SK-N-MC (cell line): ENCODE results near the gene CNPY1.

Source experiments
- DNase-seq: peaks from one replicate; pipeline ENCODE4 v3.0.0-alpha.2; 2011; ENCODE audit warnings: low read depth, low spot score
- H3K27ac ChIP-seq: fragments of 200-600 bp; sonication (generic); 2 replicates; pipeline ENCODE4 v1.5.1; 2016; ENCODE audit warnings: mixed run types
- H3K36me3 ChIP-seq: fragments of 200-600 bp; sonication (generic); 2 replicates; pipeline ENCODE4 v1.6.1; 2017; ENCODE audit warnings: antibody characterized with exemption, low read length, mixed read lengths; ENCODE audit not compliant: insufficient read depth
- H3K4me3 ChIP-seq: fragments of 200-600 bp; sonication (generic); 2 replicates; pipeline ENCODE4 v1.5.1; 2016
- H3K9ac ChIP-seq: fragments of 200-600 bp; sonication (generic); 2 replicates; pipeline ENCODE4 v1.8.0; 2017; ENCODE audit warnings: mixed run types, mixed read lengths; ENCODE audit not compliant: insufficient read length
- H3K9me3 ChIP-seq: fragments of 200-600 bp; sonication (generic); 2 replicates; pipeline ENCODE4 v1.6.1; 2017; ENCODE audit warnings: low read depth, mild to moderate bottlenecking, antibody characterized with exemption, low read length, moderate library complexity, mixed read lengths
- EZH2 ChIP-seq: fragments of 200-600 bp; sonication (generic); IDR thresholded peaks from one replicate; pipeline ENCODE4 v1.6.1; 2017; ENCODE audit warnings: antibody characterized with exemption
- FOXP2 ChIP-seq: optimal IDR thresholded peaks from 2 replicates; pipeline ENCODE3; 2011; ENCODE audit warnings: mild to moderate bottlenecking, moderate library complexity; ENCODE audit not compliant: insufficient read depth; ENCODE audit errors: extremely low read length, control extremely low read depth
- POLR2AphosphoS5 ChIP-seq: IDR thresholded peaks from 2 replicates; pipeline ENCODE4 v1.6.1; 2012; ENCODE audit warnings: mild to moderate bottlenecking, low read depth, low read length, borderline replicate concordance

Gene CNPY1

DNA sequence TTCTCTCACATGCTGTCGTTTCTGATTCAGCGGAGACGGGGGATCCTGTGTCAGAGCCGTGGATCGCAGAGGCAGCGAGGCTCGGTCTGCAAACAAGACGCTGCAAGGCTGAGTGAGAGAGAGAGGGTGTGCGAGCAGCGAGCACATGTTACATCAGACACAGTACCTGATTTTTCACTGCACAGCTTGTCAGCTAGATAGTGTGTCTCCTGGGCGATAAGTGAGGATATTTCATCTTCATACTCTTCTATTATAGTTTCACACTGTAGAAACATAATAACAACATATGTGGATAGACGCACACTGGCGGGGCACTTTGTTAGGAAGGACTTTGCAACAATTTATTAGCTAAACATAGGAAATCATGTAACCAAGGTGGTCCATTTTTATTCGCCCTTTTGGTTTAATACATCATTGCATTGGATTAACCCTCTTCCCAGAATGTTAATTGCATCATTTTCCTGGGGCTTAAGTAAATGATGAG lies 39.5 kb downstream of the CNPY1 start:
- H3K36me3 ChIP-seq = no peaks in the 10 kb centered on the region
- H3K27ac ChIP-seq = peak overlapping the region; percentile 5; the same call in 1 of the 2 replicates
- H3K9ac ChIP-seq = peak overlapping the region; percentile 72
- no peaks in the 10 kb centered on the region for H3K9me3 ChIP-seq
- peak overlapping the region; percentile 69 for H3K4me3 ChIP-seq
- TF ChIP-seq EZH2 (no peak), FOXP2 (no peak), POLR2AphosphoS5 (no peak)
- no peak for DNase-seq

DNA sequence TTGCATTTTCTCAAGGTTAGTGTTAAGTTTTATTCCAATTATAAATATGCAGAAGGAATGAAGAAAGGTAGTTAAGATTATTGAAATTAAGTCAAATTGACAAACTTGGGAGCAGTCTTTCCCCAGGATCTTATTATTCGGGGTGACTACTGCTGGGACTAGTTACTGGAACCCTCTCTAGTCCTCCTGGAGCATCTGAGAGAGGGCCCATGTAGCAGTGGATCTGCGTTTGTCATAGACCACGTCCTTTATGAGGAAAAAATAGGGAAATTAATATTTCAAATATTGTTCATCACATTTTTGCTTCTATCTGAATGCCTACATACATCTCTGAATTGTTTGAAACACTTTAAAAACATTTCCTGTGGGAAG lies 41.0 kb downstream of the CNPY1 start:
- TF ChIP-seq EZH2 (no peak), POLR2AphosphoS5 (no peak), FOXP2 (no peak)

DNA sequence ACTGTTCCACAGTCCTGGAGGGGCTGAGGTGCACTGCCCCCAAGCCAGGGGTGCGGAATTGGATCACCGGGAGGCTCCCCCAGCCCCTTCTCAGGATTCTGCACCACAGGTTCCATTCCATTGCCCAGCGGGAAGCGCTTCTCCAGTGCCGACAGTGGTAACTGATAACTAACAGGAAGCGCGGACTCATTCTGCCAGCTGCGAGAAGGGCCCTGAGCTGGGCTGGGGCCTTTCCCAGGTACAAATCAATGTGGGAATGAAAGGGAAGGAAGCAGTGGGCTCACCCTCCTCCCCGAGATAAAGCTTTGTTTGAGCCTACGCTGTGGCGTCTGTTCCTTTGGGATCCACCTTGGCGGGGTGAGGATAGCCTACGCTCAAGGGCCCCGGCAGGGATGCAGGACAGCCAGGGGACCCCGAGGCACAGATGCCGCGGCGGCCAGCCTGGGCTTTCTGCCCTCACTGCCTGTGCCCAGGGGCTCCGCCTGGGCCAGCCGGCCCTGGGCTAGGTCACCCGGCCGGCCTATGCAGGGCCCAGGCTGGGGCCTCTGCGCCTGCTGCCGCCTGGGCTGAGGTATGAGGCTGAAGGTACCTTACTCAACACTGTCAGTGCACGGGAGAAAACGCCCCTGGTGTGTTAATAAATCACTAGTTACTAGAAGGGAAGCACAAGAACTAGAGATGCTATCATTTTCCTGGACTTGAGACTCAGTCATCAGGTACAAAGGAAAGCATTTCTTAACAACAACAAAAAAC lies 49.0 kb downstream of the CNPY1 start:
- no peak overlapping the region for H3K9ac ChIP-seq
- TF ChIP-seq POLR2AphosphoS5 (no peak), EZH2 (no peak)
- no peaks in the 10 kb centered on the region for H3K9me3 ChIP-seq
- no peaks in the 10 kb centered on the region for H3K36me3 ChIP-seq
- DNase-seq = no peak
- no peak overlapping the region for H3K27ac ChIP-seq
- H3K4me3 ChIP-seq = no peak overlapping the region

More for the DNA sequence above, 41.0 kb downstream of the CNPY1 start:
- DNase-seq = no peak
- Histone ChIP-seq H3K9me3 (no peaks in the 10 kb centered on the region), H3K9ac (no peak overlapping the region), H3K27ac (no peak overlapping the region), H3K4me3 (no peak overlapping the region), H3K36me3 (no peaks in the 10 kb centered on the region)

DNA sequence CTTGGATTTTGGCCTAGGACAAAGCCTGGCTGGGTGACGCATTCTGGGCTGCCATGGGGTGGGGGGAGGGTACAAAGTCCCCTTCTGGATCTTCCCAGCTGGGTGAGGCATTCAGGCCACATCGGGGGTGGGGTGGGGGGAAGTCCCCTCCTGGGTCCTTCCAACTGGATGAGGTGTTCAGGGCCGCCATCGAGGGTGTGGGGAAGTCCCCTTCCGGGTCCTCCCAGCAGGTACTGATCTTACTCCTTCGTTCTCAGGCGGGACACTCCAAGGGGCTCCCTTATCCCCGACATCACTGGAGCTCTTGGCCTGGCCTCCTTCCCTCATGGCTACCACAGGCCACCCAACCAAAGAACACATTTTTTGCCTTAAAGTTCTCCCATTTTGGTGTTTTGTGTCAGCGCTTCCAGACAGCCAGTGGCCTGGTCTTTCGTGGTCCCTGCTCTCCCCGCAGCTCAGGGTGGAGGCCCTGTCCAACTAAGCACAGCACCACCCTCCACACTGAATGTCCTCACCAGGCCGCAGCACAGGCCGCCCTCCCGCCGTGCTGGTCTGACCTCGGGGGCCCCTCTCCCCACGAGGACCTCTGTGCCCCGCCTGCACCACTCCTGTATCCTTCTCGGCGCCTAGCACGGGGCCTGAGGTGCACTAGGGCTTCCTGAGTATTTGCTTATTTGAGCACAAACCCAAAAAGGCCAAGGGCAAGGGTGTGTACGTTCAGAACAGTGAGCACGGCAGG lies 49.9 kb downstream of the CNPY1 start:
- TF ChIP-seq FOXP2 (no peak), EZH2 (no peak), POLR2AphosphoS5 (no peak)
- DNase-seq = no peak
- H3K9ac ChIP-seq = no peak overlapping the region
- H3K4me3 ChIP-seq = no peak overlapping the region
- H3K9me3 ChIP-seq = no peaks in the 10 kb centered on the region
- no peak overlapping the region for H3K27ac ChIP-seq
- H3K36me3 ChIP-seq = no peaks in the 10 kb centered on the region

DNA sequence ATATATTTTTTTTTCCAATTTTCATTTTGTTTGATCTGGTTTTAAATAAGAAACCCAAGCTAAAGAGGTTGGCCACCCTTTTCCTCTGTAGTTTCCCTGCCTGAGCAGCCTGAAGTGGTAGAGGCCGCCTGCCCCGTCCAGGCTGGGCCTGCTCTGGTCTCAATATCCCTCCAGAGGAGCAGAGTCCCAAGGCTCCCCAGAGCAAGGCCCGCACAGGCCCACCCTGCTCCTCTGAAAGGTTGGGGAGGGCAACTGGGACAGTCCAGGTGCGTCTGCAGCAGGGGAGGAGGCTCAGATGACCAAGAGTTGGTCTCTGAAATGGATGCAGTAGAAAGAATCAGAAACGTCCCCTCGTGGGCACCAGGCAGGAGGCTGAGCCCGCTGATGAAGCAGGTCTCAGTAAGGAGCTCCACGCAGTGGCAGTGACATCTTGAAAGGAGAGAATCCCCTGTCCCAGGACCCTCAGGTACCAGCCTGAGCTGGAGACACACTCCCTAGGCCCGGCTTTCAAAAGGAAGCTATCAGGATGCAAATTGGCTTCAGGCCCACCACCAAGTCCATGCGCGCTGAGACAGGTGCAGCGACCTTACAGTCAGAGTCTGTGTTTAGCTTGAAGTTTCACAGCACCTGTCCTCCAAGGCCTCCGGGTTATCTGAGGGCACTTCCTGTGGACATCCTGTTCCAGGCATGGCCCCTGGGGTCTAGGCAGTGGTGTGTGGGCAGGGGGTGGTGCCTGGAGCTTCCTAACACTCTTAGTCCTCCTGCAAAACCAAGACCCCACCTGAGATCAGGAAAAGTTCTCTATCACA lies 50.7 kb downstream of the CNPY1 start:
- TF ChIP-seq POLR2AphosphoS5 (no peak), EZH2 (no peak), FOXP2 (no peak)
- H3K4me3 ChIP-seq = no peak overlapping the region
- no peaks in the 10 kb centered on the region for H3K36me3 ChIP-seq

DNA sequence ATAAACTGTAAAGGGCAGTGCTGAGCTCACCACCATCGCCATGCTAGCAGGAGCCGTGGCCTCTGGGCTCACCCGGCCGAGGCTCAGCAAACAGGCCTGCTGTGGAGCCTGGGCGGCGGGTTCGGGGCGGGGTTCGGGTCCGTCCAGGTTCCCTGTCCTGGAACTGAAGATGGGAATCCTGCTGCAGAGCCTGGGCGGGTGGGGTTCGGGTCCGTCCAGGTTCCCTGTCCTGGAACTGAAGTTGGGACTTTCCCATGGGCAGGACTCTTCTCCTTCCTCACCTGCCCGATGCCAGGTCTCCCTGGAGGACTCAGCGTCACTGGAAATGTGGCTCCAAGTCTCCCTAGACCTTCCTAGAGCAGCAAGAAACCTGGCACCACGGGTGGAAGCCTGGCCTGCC lies 51.8 kb downstream of the CNPY1 start:
- Histone ChIP-seq H3K9ac (no peak overlapping the region), H3K4me3 (no peak overlapping the region), H3K36me3 (no peaks in the 10 kb centered on the region), H3K9me3 (no peaks in the 10 kb centered on the region), H3K27ac (no peak overlapping the region)
- TF ChIP-seq FOXP2 = no peak
- no peak for TF ChIP-seq EZH2
- no peak for TF ChIP-seq POLR2AphosphoS5
- no peak for DNase-seq

More for the DNA sequence above, 50.7 kb downstream of the CNPY1 start:
- Histone ChIP-seq H3K27ac (no peak overlapping the region), H3K9ac (no peak overlapping the region), H3K9me3 (no peaks in the 10 kb centered on the region)
- no peak for DNase-seq

DNA sequence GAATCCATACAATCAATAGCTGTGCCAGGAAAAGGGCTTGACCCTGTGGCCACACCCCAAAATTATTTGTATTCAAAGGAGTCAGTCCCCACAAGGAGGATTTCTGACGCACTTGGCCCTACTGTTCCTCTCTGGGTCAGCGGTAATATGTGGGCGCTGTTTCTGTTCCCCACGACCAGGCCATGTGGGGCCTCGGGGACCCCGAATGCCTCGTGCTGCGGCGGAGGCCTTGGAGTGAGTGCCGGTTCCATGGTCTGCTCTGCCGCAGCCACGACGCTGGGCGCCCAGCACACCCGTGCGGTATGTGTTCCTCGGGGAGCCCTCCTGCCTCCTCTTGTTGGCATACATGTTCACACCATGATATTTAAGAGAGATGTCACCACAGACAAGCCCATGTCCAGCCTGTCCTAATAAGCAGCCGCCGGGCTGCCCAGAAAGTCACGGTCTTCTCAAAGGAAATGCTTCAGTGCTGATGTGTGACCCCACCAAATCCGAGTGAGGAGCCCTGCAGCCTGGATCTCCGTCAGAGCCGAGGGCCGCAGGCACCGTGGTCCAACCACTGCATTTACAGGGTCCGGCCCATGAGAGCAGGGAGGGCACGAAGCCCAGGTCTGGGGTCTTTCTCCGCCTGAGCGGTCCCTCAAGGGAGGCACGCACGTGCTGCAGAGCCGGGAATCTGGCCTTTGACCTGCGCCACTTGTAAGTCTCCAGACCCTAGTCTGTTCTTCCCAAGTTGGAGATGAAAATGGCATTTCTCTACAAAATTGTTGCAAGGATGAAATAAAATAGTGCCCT lies 52.4 kb downstream of the CNPY1 start:
- H3K27ac ChIP-seq = no peak overlapping the region
- no peak overlapping the region for H3K9ac ChIP-seq

More for the DNA sequence above, 52.4 kb downstream of the CNPY1 start:
- TF ChIP-seq POLR2AphosphoS5 (no peak), FOXP2 (no peak), EZH2 (no peak)
- no peak for DNase-seq
- H3K4me3 ChIP-seq = no peak overlapping the region
- H3K9me3 ChIP-seq = no peaks in the 10 kb centered on the region
- H3K36me3 ChIP-seq = no peaks in the 10 kb centered on the region
